Nephron (organoid): ENCODE results near the gene PCSK2.

Source experiments
- H3K27ac Mint-ChIP-seq, 3 experiments: 2 replicates each; pipeline ENCODE4 v1.8.0; 2020; ENCODE audit warnings: mixed read lengths in 3 of 3, mild to moderate bottlenecking in 2 of 3, moderate library complexity in 1 of 3
- H3K27me3 Mint-ChIP-seq: 2 replicates; pipeline ENCODE4 v1.8.0; 2021; ENCODE audit warnings: low read depth, mild to moderate bottlenecking, moderate library complexity, mixed read lengths
- H3K36me3 Mint-ChIP-seq: 2 replicates; pipeline ENCODE4 v1.8.0; 2020; ENCODE audit warnings: low read depth, mixed read lengths
- H3K4me1 Mint-ChIP-seq: 2 replicates; pipeline ENCODE4 v1.8.0; 2020; ENCODE audit warnings: mixed read lengths
- H3K4me3 Mint-ChIP-seq, 3 experiments: 2 replicates each; pipeline ENCODE4 v1.8.0; 2020; ENCODE audit warnings: mild to moderate bottlenecking in 3 of 3, mixed read lengths in 3 of 3, moderate library complexity in 2 of 3
- H3K9me3 Mint-ChIP-seq: 2 replicates; pipeline ENCODE4 v1.8.0; 2020; ENCODE audit warnings: mixed read lengths
- TF ChIP-seq, protein P1 (sequence below), 3 experiments: fragments of 200-600 bp; sonication (generic); IDR thresholded peaks; one replicate each; pipeline ENCODE4 v1.5.0; 2021; ENCODE audit warnings: antibody characterized with exemption in 3 of 3; ENCODE audit not compliant: unreplicated experiment in 3 of 3

PCSK2 gene

DNA sequence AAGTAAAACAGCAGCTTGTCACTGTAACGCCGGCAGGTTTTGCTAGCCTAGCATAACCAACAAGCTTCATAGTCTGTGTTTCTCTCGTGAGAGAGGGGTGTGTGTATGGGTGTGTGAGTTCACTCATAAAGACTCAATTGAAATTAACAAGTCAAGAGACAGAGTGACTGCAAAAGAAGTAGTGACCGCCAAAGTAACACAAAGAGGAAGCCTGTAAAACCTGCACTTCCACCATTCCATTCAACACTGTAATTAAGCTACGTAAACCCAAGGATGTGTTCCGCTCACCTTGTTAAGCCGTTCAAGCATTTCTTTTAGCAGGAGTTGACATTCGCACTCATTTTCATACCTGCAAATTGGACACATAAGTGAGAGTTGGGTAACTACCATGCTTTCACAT is 297.7 kb downstream of the PCSK2 start:
- TF ChIP-seq, protein P1, sequence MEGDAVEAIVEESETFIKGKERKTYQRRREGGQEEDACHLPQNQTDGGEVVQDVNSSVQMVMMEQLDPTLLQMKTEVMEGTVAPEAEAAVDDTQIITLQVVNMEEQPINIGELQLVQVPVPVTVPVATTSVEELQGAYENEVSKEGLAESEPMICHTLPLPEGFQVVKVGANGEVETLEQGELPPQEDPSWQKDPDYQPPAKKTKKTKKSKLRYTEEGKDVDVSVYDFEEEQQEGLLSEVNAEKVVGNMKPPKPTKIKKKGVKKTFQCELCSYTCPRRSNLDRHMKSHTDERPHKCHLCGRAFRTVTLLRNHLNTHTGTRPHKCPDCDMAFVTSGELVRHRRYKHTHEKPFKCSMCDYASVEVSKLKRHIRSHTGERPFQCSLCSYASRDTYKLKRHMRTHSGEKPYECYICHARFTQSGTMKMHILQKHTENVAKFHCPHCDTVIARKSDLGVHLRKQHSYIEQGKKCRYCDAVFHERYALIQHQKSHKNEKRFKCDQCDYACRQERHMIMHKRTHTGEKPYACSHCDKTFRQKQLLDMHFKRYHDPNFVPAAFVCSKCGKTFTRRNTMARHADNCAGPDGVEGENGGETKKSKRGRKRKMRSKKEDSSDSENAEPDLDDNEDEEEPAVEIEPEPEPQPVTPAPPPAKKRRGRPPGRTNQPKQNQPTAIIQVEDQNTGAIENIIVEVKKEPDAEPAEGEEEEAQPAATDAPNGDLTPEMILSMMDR (IDR thresholded peaks at IDR 0.05; ENCODE audit: unreplicated experiment in 3 of 3): no peak
- no peaks in the 10 kb centered on the region for H3K9me3 Mint-ChIP-seq
- H3K27ac Mint-ChIP-seq: no peak overlapping the region
- no peaks in the 10 kb centered on the region for H3K36me3 Mint-ChIP-seq
- peaks cover 11% of the 10 kb centered on the region for H3K27me3 Mint-ChIP-seq
- no peak overlapping the region for H3K4me3 Mint-ChIP-seq
- peaks cover 5% of the 10 kb centered on the region for H3K4me1 Mint-ChIP-seq

DNA sequence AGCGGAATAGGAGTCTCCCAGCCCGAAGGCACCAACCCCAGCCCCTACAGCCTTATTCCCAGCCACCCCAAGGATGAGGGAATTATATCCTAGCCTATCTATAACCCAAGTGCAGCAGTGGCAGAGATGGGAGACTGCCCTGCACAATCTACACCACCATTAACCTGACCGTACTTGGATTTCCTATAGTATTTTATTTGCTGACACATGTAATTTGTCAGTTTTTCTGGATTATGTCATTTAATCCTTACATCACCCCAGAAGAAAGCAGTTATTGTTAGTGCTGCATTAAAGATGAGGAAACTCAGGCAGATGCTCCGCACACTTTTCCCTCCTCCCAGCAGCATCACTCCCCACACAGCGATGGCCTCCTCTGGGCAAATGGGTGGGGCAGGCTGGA is 298.3 kb downstream of the PCSK2 start:
- H3K36me3 Mint-ChIP-seq: no peaks in the 10 kb centered on the region
- H3K9me3 Mint-ChIP-seq: no peaks in the 10 kb centered on the region
- H3K27me3 Mint-ChIP-seq: peaks cover 13% of the 10 kb centered on the region
- H3K4me1 Mint-ChIP-seq: peaks cover 6% of the 10 kb centered on the region
- TF ChIP-seq, protein P1 (IDR thresholded peaks at IDR 0.05; ENCODE audit: unreplicated experiment in 3 of 3): no peak
- no peak overlapping the region for H3K4me3 Mint-ChIP-seq
- H3K27ac Mint-ChIP-seq: no peak overlapping the region

GRCh38 chr20:17525650-17526049 is 298.8 kb downstream of the PCSK2 start:
- Mint-ChIP-seq H3K27me3 (peaks cover 13% of the 10 kb centered on the region), H3K4me1 (peaks cover 7% of the 10 kb centered on the region), H3K4me3 (no peak overlapping the region), H3K36me3 (no peaks in the 10 kb centered on the region), H3K27ac (no peak overlapping the region), H3K9me3 (no peaks in the 10 kb centered on the region)
- TF ChIP-seq, protein P1 (IDR thresholded peaks at IDR 0.05; ENCODE audit: unreplicated experiment in 3 of 3): no peak

- TF ChIP-seq, protein P1 (IDR thresholded peaks at IDR 0.05; ENCODE audit: unreplicated experiment in 3 of 3): no peak
Observed at GRCh38 chr20:17529586-17529985, 302.7 kb downstream of the PCSK2 start.

GRCh38 chr20:17530153-17530552 is 303.3 kb downstream of the PCSK2 start:
- Mint-ChIP-seq H3K4me1 (peaks cover 24% of the 10 kb centered on the region), H3K27me3 (peaks cover 13% of the 10 kb centered on the region), H3K27ac (peak overlapping the region; percentile 55 to 95 (median 91)), H3K9me3 (no peaks in the 10 kb centered on the region), H3K4me3 (peak overlapping the region; percentile 75 to 90 (median 90)), H3K36me3 (no peaks in the 10 kb centered on the region)
- TF ChIP-seq, protein P1 (IDR thresholded peaks at IDR 0.05; ENCODE audit: unreplicated experiment in 3 of 3): no peak

More at GRCh38 chr20:17529586-17529985, 302.7 kb downstream of the PCSK2 start:
- H3K27ac Mint-ChIP-seq: no peak overlapping the region
- H3K4me3 Mint-ChIP-seq: peak overlapping the region; percentile 16 to 90 (median 21)
- no peaks in the 10 kb centered on the region for H3K36me3 Mint-ChIP-seq
- peaks cover 13% of the 10 kb centered on the region for H3K27me3 Mint-ChIP-seq
- H3K9me3 Mint-ChIP-seq: no peaks in the 10 kb centered on the region
- H3K4me1 Mint-ChIP-seq: peaks cover 24% of the 10 kb centered on the region
